ENCODE measurements around the gene LARGE2.

The LARGE2 gene

DNA sequence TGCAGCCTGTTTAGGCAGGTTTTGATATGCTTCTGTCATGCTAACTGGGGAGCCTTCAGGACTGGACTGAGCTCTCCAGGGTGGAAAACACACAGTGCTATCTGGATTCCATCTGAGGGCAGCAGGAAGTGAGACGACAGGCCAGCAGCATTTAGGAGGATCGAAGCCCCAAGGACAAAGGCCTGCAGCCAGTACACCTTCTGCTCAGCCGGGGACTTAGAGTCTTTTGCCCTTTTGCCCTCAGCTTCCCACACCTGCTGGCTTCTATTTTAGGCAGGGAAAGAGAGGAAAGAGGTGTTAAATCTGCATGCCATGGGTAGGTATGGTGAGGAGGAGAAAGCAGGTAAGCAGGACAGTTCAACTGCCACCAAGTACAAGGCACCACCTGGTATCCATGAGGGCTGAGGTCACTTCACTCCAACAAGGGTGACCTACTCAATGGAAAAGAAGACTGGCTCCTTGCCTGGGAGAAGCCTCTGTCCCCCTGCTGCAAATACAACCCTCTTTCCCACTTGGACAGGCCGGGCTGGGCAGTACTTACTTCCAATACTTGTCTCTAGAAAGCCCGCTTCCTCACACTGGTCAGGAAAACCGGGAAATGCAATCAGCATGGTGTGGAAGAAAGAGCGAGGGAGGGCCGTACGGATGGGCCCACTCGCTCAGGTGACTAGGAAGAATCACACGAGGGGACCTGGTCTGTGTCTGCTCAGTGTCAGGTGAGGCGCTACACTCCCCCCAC, 12.3 kb downstream of the LARGE2 start:
- H3K27me3 ChIP-seq (ENCODE audit: insufficient read depth, low read depth, severe bottlenecking) = no peaks in the 10 kb centered on the region
- no peaks in the 10 kb centered on the region for H3K9me3 ChIP-seq (ENCODE audit: severe bottlenecking)
- DNase-seq = no peak
- H3K27ac ChIP-seq = no peak overlapping the region
- H3K36me3 ChIP-seq = peaks cover 27% of the 10 kb centered on the region
- TF ChIP-seq, protein P1, sequence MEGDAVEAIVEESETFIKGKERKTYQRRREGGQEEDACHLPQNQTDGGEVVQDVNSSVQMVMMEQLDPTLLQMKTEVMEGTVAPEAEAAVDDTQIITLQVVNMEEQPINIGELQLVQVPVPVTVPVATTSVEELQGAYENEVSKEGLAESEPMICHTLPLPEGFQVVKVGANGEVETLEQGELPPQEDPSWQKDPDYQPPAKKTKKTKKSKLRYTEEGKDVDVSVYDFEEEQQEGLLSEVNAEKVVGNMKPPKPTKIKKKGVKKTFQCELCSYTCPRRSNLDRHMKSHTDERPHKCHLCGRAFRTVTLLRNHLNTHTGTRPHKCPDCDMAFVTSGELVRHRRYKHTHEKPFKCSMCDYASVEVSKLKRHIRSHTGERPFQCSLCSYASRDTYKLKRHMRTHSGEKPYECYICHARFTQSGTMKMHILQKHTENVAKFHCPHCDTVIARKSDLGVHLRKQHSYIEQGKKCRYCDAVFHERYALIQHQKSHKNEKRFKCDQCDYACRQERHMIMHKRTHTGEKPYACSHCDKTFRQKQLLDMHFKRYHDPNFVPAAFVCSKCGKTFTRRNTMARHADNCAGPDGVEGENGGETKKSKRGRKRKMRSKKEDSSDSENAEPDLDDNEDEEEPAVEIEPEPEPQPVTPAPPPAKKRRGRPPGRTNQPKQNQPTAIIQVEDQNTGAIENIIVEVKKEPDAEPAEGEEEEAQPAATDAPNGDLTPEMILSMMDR (IDR thresholded peaks at IDR 0.05; ENCODE audit: low read depth, low read length) = no peak
- no peak overlapping the region for H3K4me3 ChIP-seq (ENCODE audit: low read depth, low read length)

DNA sequence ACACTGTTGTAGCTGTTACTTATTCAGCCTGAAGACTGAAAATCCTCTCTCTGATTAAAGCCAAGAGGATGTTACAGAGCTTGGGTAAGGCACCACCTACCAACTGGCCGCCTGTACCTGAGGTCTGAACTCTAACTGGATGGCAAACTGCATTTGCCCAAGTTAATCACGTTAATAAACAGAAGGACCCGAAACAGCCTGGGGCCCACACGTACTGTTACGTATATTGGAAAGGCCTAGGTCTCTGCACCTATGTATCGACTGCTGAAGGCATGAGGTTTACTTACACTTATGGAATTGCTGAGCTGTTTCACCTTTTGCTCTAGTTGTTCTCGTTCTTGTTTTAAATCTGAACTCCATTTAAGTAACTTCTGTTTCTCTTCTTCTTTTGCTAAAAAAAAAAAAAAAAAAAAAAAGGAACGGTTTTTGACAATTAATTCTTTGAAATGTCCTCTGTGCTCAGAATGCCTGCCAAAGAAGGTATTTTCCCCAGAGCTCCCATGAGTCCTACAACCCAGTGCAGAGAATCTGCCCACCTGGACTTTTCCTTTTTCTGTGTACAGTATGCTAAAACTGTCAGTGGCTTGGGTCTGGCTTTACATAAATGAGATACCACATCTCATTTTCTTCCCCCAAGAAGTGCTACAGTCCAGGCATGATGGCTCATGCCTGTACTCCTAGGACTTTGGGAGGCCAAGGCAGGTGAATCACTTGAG, 13.1 kb downstream of the LARGE2 start:
- no peak for DNase-seq
- no peaks in the 10 kb centered on the region for H3K9me3 ChIP-seq (ENCODE audit: severe bottlenecking)
- no peaks in the 10 kb centered on the region for H3K27me3 ChIP-seq (ENCODE audit: insufficient read depth, low read depth, severe bottlenecking)
- no peak overlapping the region for H3K27ac ChIP-seq
- H3K36me3 ChIP-seq = peaks cover 27% of the 10 kb centered on the region
- H3K4me3 ChIP-seq (ENCODE audit: low read depth, low read length) = no peak overlapping the region
- TF ChIP-seq, protein P1 (IDR thresholded peaks at IDR 0.05; ENCODE audit: low read depth, low read length) = no peak

DNA sequence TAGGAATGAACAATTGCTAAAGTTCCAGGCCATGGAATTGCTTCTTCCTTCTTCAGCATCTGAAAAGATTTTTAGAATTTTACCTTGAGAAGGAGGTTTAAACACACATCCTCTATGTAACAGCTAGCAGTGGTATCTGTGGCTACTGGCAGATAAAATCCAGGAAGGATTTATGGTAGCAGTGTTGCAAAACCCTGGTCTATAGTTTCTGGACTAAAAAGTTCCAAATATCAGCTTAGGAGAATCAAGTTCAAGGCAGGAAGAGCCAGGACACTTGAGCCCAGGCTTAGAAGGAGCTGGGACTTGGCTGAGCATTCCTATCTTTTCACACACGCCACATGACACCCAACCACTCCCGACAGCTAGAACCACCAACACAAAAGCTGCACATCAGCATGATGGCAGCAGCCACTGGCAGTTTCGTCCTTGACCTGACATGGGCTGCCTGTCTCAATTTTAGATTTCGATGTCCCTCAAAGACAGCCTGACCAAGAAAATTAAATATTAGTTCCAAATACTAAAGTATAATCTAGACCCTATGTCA, 14.1 kb downstream of the LARGE2 start:
- TF ChIP-seq, protein P1 (IDR thresholded peaks at IDR 0.05; ENCODE audit: low read depth, low read length) = no peak
- H3K27ac ChIP-seq = no peak overlapping the region
- H3K9me3 ChIP-seq (ENCODE audit: severe bottlenecking) = no peaks in the 10 kb centered on the region
- no peaks in the 10 kb centered on the region for H3K27me3 ChIP-seq (ENCODE audit: insufficient read depth, low read depth, severe bottlenecking)
- DNase-seq = no peak
- peaks cover 27% of the 10 kb centered on the region for H3K36me3 ChIP-seq
- no peak overlapping the region for H3K4me3 ChIP-seq (ENCODE audit: low read depth, low read length)

DNA sequence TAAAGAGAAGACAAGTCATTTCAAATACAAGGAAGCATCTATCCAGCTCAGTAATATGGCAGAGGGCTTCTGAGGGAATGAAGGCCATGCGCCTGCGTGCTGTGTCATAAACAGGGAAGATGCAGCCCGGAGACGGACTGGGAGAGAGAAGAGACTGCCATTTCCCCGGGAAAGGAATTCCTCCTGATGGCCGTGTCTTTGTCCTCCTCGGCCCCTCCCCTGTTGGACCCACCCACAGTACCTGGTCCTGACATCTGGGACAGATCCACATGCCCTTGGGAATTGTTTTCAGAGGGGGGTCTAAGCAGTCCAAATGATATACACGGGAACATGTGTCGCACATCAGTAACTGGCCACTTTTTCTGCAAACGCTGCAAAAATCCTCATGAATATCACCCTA, 15.5 kb downstream of the LARGE2 start:
- DNase-seq = no peak
- Histone ChIP-seq H3K27ac (no peak overlapping the region), H3K36me3 (peaks cover 27% of the 10 kb centered on the region), H3K4me3 (ENCODE audit: low read depth, low read length) (no peak overlapping the region), H3K27me3 (ENCODE audit: insufficient read depth, low read depth, severe bottlenecking) (no peaks in the 10 kb centered on the region), H3K9me3 (ENCODE audit: severe bottlenecking) (no peaks in the 10 kb centered on the region)
- TF ChIP-seq, protein P1 (IDR thresholded peaks at IDR 0.05; ENCODE audit: low read depth, low read length) = no peak

DNA sequence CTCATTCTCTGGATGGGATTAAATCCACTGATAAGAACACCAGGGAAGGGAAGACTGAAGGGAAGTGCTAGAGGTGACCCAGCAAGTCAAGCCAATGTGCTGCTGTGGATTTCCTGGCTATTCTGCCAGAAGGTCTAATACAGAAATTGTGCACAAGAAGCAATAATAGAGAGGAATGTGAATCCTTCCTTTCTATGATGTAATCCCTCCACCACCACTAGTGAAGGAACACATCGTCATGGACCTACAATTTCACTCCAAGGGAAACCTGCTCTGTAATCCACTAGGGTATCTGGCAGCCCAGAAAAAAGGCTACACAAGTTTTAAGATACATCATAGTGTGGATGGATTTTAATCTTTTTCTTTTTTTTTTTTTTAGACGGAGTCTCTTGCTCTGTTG, 17.4 kb downstream of the LARGE2 start:
- H3K27me3 ChIP-seq (ENCODE audit: insufficient read depth, low read depth, severe bottlenecking) = no peaks in the 10 kb centered on the region
- TF ChIP-seq, protein P1 (IDR thresholded peaks at IDR 0.05; ENCODE audit: low read depth, low read length) = no peak
- no peak overlapping the region for H3K27ac ChIP-seq
- H3K4me3 ChIP-seq (ENCODE audit: low read depth, low read length) = no peak overlapping the region
- peaks cover 12% of the 10 kb centered on the region for H3K36me3 ChIP-seq
- DNase-seq = no peak
- no peaks in the 10 kb centered on the region for H3K9me3 ChIP-seq (ENCODE audit: severe bottlenecking)
